HL-60 (cell line): ENCODE measurements around the gene PSMD4.

Experiments
- DNase-seq, 2 experiments: peaks; one replicate each; pipeline ENCODE4 v3.0.0-alpha.2; 2010 to 2020; ENCODE audit warnings: low read depth in 1 of 2, low spot score in 1 of 2
- H3K27ac ChIP-seq: fragments of 250-450 bp; sonication (Bioruptor Pico); replicated peaks from 2 replicates; pipeline ENCODE4 v1.5.1; 2020; ENCODE audit warnings: mild to moderate bottlenecking, moderate library complexity
- H3K27me3 ChIP-seq: fragments of 250-450 bp; sonication (Bioruptor Pico); 2 replicates; pipeline ENCODE4 v1.5.1; 2021; ENCODE audit warnings: mild to moderate bottlenecking, moderate library complexity; ENCODE audit not compliant: insufficient read depth, poor library complexity, severe bottlenecking
- H3K4me3 ChIP-seq: replicated peaks from 2 replicates; pipeline ENCODE4 v1.5.1; 2011; ENCODE audit warnings: mild to moderate bottlenecking, control low read depth, low read length; ENCODE audit not compliant: insufficient read depth
- GABPA ChIP-seq: IDR thresholded peaks from 2 replicates; pipeline ENCODE4 v1.6.1; 2012; ENCODE audit warnings: low read depth
- POLR2AphosphoS5 ChIP-seq: IDR thresholded peaks from 2 replicates; pipeline ENCODE4 v1.6.1; 2012; ENCODE audit warnings: low read depth
- SPI1 ChIP-seq: IDR thresholded peaks from 2 replicates; pipeline ENCODE4 v1.6.1; 2012; ENCODE audit warnings: low read depth, mild to moderate bottlenecking, borderline replicate concordance
- TF ChIP-seq, protein P1 (sequence below): IDR thresholded peaks from 2 replicates; pipeline ENCODE4 v1.6.1; 2012; ENCODE audit warnings: low read depth; ENCODE audit not compliant: insufficient replicate concordance
- TF ChIP-seq, protein P2 (sequence below): IDR thresholded peaks from one replicate; pipeline ENCODE4 v1.5.1; 2011; ENCODE audit warnings: low read length, control low read depth, inconsistent platforms; ENCODE audit not compliant: insufficient read depth

PSMD4 gene

DNA sequence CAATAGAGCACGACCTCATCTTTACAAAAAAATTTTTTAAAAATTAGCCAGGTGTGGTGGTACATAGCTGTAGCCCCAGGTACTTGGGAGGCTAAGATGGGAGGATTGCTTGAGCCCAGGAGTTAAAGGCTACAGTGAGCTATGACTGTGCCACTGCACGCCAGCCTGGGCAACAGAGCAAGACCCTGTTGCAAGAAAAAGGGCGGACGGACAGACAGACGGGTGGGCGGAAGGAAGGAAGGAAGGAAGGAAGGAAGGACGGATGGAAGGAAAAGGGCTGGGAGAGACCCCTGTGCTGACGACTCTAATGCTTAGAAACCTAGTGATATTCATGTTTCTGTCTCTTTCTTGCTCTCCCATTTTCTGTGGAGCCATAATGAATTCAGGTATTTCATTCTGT lies 58.3 kb downstream of the PSMD4 start:
- no peak for DNase-seq
- H3K27me3 ChIP-seq: no peaks in the 10 kb centered on the region
- no peak overlapping the region for H3K4me3 ChIP-seq
- no peak overlapping the region for H3K27ac ChIP-seq
- TF ChIP-seq POLR2AphosphoS5: no peak
- no peak for TF ChIP-seq GABPA
- TF ChIP-seq, protein P1, sequence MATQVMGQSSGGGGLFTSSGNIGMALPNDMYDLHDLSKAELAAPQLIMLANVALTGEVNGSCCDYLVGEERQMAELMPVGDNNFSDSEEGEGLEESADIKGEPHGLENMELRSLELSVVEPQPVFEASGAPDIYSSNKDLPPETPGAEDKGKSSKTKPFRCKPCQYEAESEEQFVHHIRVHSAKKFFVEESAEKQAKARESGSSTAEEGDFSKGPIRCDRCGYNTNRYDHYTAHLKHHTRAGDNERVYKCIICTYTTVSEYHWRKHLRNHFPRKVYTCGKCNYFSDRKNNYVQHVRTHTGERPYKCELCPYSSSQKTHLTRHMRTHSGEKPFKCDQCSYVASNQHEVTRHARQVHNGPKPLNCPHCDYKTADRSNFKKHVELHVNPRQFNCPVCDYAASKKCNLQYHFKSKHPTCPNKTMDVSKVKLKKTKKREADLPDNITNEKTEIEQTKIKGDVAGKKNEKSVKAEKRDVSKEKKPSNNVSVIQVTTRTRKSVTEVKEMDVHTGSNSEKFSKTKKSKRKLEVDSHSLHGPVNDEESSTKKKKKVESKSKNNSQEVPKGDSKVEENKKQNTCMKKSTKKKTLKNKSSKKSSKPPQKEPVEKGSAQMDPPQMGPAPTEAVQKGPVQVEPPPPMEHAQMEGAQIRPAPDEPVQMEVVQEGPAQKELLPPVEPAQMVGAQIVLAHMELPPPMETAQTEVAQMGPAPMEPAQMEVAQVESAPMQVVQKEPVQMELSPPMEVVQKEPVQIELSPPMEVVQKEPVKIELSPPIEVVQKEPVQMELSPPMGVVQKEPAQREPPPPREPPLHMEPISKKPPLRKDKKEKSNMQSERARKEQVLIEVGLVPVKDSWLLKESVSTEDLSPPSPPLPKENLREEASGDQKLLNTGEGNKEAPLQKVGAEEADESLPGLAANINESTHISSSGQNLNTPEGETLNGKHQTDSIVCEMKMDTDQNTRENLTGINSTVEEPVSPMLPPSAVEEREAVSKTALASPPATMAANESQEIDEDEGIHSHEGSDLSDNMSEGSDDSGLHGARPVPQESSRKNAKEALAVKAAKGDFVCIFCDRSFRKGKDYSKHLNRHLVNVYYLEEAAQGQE: no peak
- no peak for TF ChIP-seq SPI1
- TF ChIP-seq, protein P2, sequence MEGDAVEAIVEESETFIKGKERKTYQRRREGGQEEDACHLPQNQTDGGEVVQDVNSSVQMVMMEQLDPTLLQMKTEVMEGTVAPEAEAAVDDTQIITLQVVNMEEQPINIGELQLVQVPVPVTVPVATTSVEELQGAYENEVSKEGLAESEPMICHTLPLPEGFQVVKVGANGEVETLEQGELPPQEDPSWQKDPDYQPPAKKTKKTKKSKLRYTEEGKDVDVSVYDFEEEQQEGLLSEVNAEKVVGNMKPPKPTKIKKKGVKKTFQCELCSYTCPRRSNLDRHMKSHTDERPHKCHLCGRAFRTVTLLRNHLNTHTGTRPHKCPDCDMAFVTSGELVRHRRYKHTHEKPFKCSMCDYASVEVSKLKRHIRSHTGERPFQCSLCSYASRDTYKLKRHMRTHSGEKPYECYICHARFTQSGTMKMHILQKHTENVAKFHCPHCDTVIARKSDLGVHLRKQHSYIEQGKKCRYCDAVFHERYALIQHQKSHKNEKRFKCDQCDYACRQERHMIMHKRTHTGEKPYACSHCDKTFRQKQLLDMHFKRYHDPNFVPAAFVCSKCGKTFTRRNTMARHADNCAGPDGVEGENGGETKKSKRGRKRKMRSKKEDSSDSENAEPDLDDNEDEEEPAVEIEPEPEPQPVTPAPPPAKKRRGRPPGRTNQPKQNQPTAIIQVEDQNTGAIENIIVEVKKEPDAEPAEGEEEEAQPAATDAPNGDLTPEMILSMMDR: no peak

DNA sequence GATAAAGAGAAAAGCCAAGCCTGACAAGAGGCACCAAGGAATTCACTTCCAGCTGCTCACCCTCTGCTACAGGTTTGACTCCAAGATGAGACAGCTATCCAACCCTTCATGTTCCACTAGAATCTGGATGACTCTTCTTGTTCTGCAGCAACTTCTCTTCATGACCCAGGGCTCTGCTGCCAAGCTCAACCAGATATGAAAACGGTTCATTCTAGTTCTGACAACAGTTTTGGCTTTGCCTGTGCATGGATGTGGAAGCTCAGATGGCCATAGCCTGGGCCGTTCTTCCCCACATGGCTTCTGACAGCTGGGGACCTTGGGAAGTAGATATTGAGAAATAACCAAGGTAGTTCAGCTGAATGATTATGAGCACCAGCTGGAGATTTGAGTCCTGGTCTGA lies 59.0 kb downstream of the PSMD4 start:
- no peak for DNase-seq
- H3K4me3 ChIP-seq: no peak overlapping the region
- no peaks in the 10 kb centered on the region for H3K27me3 ChIP-seq
- no peak for TF ChIP-seq SPI1
- H3K27ac ChIP-seq: no peak overlapping the region

DNA sequence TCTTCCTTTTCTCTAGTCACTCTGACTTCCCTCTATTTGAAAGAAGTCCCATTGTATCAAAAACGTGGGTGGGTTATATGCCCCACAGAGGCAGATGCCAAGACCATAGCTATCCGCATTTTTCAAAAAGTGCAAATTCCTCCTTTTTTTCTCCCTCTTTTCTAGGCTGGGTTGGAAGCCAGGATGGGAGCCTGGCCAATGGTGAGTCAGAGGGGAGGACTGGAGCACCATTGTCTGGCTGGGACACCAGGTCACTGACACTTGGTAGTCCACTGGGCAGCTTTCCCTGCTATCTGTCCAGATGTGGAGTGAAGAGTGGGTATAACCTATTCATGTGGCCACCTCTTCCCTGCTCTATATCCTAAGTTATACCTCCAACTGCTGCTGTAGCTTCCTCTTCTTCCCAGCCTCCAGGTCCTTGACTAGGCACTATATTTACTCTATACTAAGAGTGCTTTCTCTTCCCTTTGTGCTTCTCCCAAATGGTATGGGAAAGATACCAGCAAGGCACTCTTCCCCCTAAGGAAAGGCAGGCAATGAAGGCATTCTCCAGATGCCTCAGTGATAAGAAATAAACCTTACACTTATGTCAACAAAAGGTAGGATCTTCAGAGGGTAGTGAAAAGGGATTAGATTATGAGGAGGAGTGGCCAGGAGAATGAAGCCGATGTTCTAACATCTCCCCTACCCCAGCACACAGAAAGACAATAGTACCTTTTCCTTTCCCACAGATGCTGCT lies 59.8 kb downstream of the PSMD4 start:
- TF ChIP-seq, protein P2: no peak
- TF ChIP-seq SPI1: no peak
- TF ChIP-seq, protein P1: no peak
- no peak for TF ChIP-seq GABPA
- no peak for TF ChIP-seq POLR2AphosphoS5
- no peak for DNase-seq
- Histone ChIP-seq H3K27me3 (no peaks in the 10 kb centered on the region), H3K27ac (no peak overlapping the region), H3K4me3 (no peak overlapping the region)

DNA sequence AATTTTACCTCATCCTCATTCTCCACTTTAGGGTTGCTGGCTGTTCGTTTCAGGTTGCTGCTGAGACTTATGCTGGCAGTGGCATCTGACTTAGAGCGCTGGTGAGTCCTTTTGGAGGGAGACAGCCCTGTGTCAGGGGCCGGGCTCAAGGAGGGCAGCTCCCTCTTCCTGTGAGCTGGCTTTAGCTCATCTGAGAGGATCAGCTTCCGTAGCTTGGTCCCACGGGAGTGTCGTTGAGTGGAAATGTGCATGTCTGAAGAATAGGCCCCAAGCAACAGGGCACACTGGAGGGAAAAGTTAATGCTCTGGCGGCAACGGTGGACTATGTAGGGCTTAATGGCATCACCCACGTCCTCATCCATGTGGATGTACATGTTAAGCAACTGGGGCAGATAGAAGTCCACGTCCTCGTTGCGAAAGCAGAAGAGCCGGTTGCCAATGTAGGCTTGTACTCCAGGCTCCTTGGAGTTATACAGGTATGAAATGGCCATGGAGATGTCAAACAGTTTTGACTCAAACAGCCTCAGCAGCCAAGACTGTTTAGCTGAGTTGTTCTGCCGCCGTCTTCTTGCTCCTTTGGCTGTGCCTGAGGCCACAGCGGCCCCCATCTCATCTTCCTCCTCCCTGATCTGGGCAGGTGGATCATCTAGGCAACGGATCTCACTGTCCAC lies 61.2 kb downstream of the PSMD4 start:
- no peaks in the 10 kb centered on the region for H3K27me3 ChIP-seq
- H3K27ac ChIP-seq: no peak overlapping the region
- no peak overlapping the region for H3K4me3 ChIP-seq
- TF ChIP-seq, protein P2: no peak
- TF ChIP-seq SPI1 (no peak), GABPA (no peak), POLR2AphosphoS5 (no peak)
- TF ChIP-seq, protein P1: no peak
- DNase-seq: no peak
